HG03457 (cell line): ENCODE data around the gene ENPP3.

ENCODE experiments used
- ATAC-seq: cut with Tn5 transposase; IDR thresholded peaks from one replicate; pipeline ENCODE4 v1.9.1; 2021; ENCODE audit warnings: moderate number of reproducible peaks; ENCODE audit not compliant: unreplicated experiment

Gene ENPP3

DNA sequence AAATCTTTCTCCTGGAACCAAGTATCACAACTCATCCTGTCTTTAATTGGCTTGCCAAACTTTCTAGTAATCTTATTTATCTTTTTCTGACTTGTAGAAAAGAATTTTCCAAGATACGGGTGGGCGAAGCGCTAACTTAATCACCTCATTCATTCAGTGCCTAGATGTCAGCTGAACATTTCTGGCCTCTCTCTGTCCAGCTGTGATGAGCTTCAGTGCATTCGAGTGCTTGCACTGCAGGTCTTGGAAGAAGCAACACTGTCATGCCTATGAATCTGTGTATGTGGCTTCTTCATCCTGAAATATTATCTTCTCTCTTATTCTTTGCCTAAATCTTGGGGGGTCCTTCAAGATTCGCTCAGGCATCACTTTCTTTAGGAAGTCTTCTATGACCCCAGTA lies 154.4 kb downstream of the ENPP3 start:
- no peak for ATAC-seq

DNA sequence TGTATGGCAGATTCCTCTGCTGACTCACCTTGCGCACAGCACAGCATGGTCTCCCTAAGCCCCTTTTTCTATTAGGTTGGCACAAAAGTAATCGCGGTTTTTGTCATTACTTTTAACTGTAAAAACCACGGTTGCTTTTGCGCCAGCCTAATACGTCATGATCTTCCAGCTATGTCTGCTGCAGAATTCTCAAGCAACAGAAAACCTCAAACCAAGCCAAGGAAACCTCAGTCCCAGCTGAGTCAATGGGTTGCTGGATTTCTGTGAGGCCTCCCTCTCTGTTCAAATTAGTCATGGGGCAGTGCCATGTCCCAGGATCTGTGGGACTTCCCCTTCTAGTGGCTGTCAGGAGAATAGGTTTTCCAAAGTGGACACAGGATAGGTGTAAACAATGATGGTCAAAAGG lies 155.0 kb downstream of the ENPP3 start:
- ATAC-seq: no peak

DNA sequence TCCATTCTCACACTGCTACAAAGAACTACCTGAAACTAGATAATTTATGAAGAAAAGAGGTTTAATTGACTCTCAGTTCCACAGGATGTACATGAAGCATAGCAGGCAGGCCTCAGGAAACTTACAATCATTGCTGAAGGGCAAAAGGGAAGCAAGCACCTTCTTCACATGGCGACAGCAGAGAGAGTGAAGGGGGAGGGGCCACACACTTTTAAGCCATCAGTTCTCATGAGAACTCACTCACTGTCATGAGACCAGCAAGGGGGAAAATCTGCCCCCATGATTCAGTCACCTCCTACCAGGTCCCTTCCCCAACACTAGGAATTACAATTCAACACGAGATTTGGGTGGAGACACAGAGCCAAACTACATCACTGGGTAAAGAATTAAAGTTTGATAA lies 158.3 kb downstream of the ENPP3 start:
- no peak for ATAC-seq
